ENCODE data around the gene PLXNB2. TPM values are rescaled to one million over a fixed set of nuclear protein-coding genes. Genes with fewer than 3 reads are reported as not detected.

PLXNB2 gene
- polyA plus RNA-seq, 1 of the 3 experiments (the other 2 are of a cell fraction) = 108 TPM

GRCh38 chr22:50281384-50281760 is 26.1 kb downstream of the PLXNB2 start:
- Histone ChIP-seq H3K9ac (no peak overlapping the region), H3K27me3 (ENCODE audit: insufficient read depth) (no peaks in the 10 kb centered on the region), H3K9me2 (no peaks in the 10 kb centered on the region), H3F3A (replicated peaks; ENCODE audit: insufficient read depth) (peaks cover 3% of the 10 kb centered on the region), H4K20me1 (ENCODE audit: insufficient read depth) (peaks cover 8% of the 10 kb centered on the region), H3K79me2 (ENCODE audit: insufficient read depth) (peaks cover 5% of the 10 kb centered on the region; the same call in 1 of the 2 replicates), H3K4me2 (no peak overlapping the region), H3K27ac (ENCODE audit: low read depth in 2 of 2, low read length in 1 of 2) (no peak overlapping the region), H3K36me3 (replicated peaks in 1 of 2; ENCODE audit: control insufficient read depth in 1 of 2, insufficient read depth in 2 of 2, low read length in 1 of 2) (peaks cover 22 to 73% of the 10 kb centered on the region in 2 experiments), H2AFZ (ENCODE audit: low read depth) (no peak overlapping the region), H3K9me3 (no peaks in the 10 kb centered on the region), H3K4me1 (ENCODE audit: control insufficient read depth in 1 of 2, insufficient read depth in 2 of 2, low read depth in 1 of 2, low read length in 1 of 2) (peaks cover 0 to 9% of the 10 kb centered on the region in 2 experiments; a peak in 1 of 4 replicates), H3K4me3 (ENCODE audit: low read depth in 2 of 2, low read length in 1 of 2) (no peak overlapping the region)
- POLR2A ChIA-PET = no interaction called here
- CTCF ChIA-PET = interaction anchor here (1.2 to 1.8 kb wide), 2 partner anchors 8 to 45 kb away, joined by 4 read pairs; no protein-coding TSS in a partner anchor
- no peak for DNase-seq
- WGBS (ENCODE audit: low lambda C conversion rate) = 98% methylated on average over 17 of the region's 36 CpGs
- TF ChIP-seq YY1 (IDR thresholded peaks at IDR 0.05; ENCODE audit: low read depth) = no peak
- no peak for TF ChIP-seq CTCF (IDR thresholded peaks at IDR 0.05)
- TF ChIP-seq USF2 (IDR thresholded peaks at IDR 0.05; ENCODE audit: borderline replicate concordance, low read depth, low read length) = no peak
- TF ChIP-seq EZH2phosphoT487 (IDR thresholded peaks at IDR 0.05; ENCODE audit: borderline replicate concordance, low read depth) = no peak
- no peak for TF ChIP-seq ELF1 (IDR thresholded peaks at IDR 0.05)
- no peak for TF ChIP-seq RXRA (IDR thresholded peaks at IDR 0.05; ENCODE audit: borderline replicate concordance, low read depth)
- no peak for TF ChIP-seq CHD2 (IDR thresholded peaks at IDR 0.05; ENCODE audit: low read length, partially characterized antibody)
- no peak for TF ChIP-seq PBX3 (IDR thresholded peaks at IDR 0.05)
- TF ChIP-seq FOXJ3 (CRISPR knock-in tag; IDR thresholded peaks at IDR 0.05) = no peak
- TF ChIP-seq EP300 (IDR thresholded peaks at IDR 0.05; ENCODE audit: borderline replicate concordance in 1 of 2, low read depth in 1 of 2, low read length in 1 of 2) = no peak

- Histone ChIP-seq H3K4me2 (no peak overlapping the region), H4K20me1 (ENCODE audit: insufficient read depth) (peaks cover 5% of the 10 kb centered on the region), H3K4me1 (ENCODE audit: control insufficient read depth in 1 of 2, insufficient read depth in 2 of 2, low read depth in 1 of 2, low read length in 1 of 2) (peaks cover 0 to 9% of the 10 kb centered on the region in 2 experiments; a peak in 1 of 4 replicates), H3K9me2 (no peaks in the 10 kb centered on the region), H3K36me3 (replicated peaks in 1 of 2; ENCODE audit: control insufficient read depth in 1 of 2, insufficient read depth in 2 of 2, low read length in 1 of 2) (peaks cover 24 to 73% of the 10 kb centered on the region in 2 experiments), H3K79me2 (ENCODE audit: insufficient read depth) (peaks cover 5% of the 10 kb centered on the region; the same call in 1 of the 2 replicates), H3K9me3 (no peaks in the 10 kb centered on the region), H3K27ac (ENCODE audit: low read depth in 2 of 2, low read length in 1 of 2) (no peak overlapping the region), H2AFZ (ENCODE audit: low read depth) (no peak overlapping the region), H3K27me3 (ENCODE audit: insufficient read depth) (no peaks in the 10 kb centered on the region), H3K4me3 (ENCODE audit: low read depth in 2 of 2, low read length in 1 of 2) (no peak overlapping the region), H3K9ac (no peak overlapping the region), H3F3A (replicated peaks; ENCODE audit: insufficient read depth) (peaks cover 7% of the 10 kb centered on the region)
- CTCF ChIA-PET = interaction anchor here (1.2 to 2.1 kb wide), 4 partner anchors 8 to 62 kb away, joined by 4 to 6 read pairs (median 5); partner anchors contain the start of gene DENND6B
- no peak for DNase-seq
- 97% methylated on average over 30 of the region's 47 CpGs for WGBS (ENCODE audit: low lambda C conversion rate)
- POLR2A ChIA-PET = no interaction called here
- TF ChIP-seq SMC3 (IDR thresholded peaks at IDR 0.05; ENCODE audit: low read depth, low read length) (no peak), MAX (IDR thresholded peaks at IDR 0.05; ENCODE audit: low read depth) (no peak), RFX5 (IDR thresholded peaks at IDR 0.05; ENCODE audit: low read length) (no peak), RCOR1 (IDR thresholded peaks at IDR 0.05; ENCODE audit: low read length) (no peak), YY1 (IDR thresholded peaks at IDR 0.05; ENCODE audit: low read depth) (no peak)
These were observed 26.6 kb downstream of the PLXNB2 start for GRCh38 chr22:50280708-50281383.

All from SK-N-SH (cell line).